Breast epithelium (tissue), 4 donors: ENCODE data around the gene MTG1. TPM values are rescaled to one million over a fixed set of nuclear protein-coding genes. Genes with fewer than 3 reads are reported as not detected.

ENCODE experiments used
- DNase-seq, 2 donors: peaks; one replicate each; pipeline ENCODE4 v3.0.0-alpha.2; 2019; ENCODE audit warnings: low spot score in 2 of 2
- H3K27ac ChIP-seq, 2 donors: fragments of 200-600 bp; sonication (generic) in 1 of 2; one replicate each; pipeline ENCODE4 v1.5.1; 2016 to 2019; ENCODE audit warnings: mild to moderate bottlenecking in 1 of 2
- H3K27me3 ChIP-seq, 2 donors: fragments of 200-600 bp; sonication (generic) in 1 of 2; one replicate each; pipeline versions ENCODE4 v1.5.1 to v1.6.0; 2017 to 2019; ENCODE audit warnings: control low read depth in 1 of 2, mild to moderate bottlenecking in 1 of 2
- H3K36me3 ChIP-seq: fragments of 200-600 bp; one replicate; pipeline ENCODE4 v1.5.1; 2019
- H3K4me1 ChIP-seq, 2 donors: fragments of 200-600 bp; sonication (generic); one replicate each; pipeline ENCODE4 v1.5.1; 2016 to 2019; ENCODE audit warnings: control low read depth in 1 of 2
- H3K4me3 ChIP-seq, 3 donors: fragments of 200-600 bp; sonication (generic); 1 replicate in 2 of 3; 2 replicates in 1 of 3; pipeline ENCODE4 v1.5.1; 2016 to 2019; ENCODE audit warnings: mild to moderate bottlenecking in 3 of 3, moderate library complexity in 2 of 3
- H3K9me3 ChIP-seq, 2 donors: fragments of 200-600 bp; sonication (generic) in 1 of 2; one replicate each; pipeline ENCODE4 v1.5.1; 2016 to 2019; ENCODE audit warnings: control low read depth in 1 of 2
- CTCF ChIP-seq, 3 donors: fragments of 450-650 bp; IDR thresholded peaks; one replicate each; pipeline ENCODE4 v1.5.1; 2016 to 2017; ENCODE audit warnings: antibody characterized with exemption in 3 of 3, mild to moderate bottlenecking in 3 of 3, moderate library complexity in 3 of 3
- POLR2A ChIP-seq: fragments of 450-650 bp; IDR thresholded peaks from one replicate; pipeline ENCODE4 v1.6.1; 2016; ENCODE audit warnings: antibody characterized with exemption, mild to moderate bottlenecking, moderate library complexity
- POLR2AphosphoS5 ChIP-seq, 3 donors: sonication (generic); formaldehyde crosslinking; IDR thresholded peaks; one replicate each; pipeline ENCODE4 v1.6.1; 2017; ENCODE audit warnings: antibody characterized with exemption in 3 of 3
- intact Hi-C: fragments of 100-400 bp; cut with DNase I; formaldehyde crosslinking; loops from one replicate; pipeline ENCODE4 v1.15.1; 2023; ENCODE audit warnings: low total_unique reads
- total RNA-seq, 3 donors: library from RNA; depleted of rRNA; stranded (reverse); fragments of >200 nt; gene quantifications; one replicate each; pipeline ENCODE4 v1.1.0, GENCODE V29; 2016

The MTG1 gene
- total RNA-seq, 3 donors from 2014 or later = 22.9 to 56.4 (median 37.0) TPM

DNA sequence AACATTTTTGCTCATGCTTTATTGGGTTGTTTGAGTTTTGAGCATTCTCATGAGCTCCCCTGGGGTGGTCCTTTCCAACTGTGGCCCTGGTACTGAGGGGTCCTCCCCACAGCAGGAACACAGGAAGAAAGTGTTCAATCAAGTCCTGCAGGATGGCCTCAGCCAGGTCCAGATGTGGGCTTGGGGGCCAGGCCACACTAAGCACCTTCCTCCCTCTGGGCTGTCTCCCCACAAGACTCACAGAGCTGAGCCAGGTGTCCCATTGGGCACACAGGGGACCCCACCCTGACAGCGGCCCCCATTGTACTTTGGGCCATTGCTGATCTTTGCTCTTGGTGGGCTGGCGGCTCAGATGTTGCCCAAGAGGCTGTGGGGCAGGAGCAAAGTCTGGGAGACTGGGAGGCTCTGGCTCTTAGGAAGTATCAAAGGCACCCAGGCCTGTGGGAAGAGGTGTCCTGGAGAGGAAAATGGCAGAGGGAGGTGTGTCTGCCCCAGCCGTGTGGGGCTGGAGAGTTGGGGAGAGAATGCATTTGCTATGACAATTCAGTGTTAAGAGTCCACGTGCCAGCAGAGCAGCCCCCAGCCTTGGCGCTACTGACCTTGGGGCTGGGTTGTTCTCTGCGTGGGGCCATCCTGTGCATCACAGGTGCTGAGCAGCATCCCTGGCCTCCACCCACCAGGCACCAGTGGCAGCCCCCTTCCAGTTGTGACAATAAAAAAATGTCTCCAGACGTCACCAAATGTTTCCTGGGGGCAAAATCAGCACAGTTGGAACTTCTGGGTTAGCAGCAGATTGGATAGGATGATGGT, 77.5 kb downstream of the MTG1 start:
- H3K4me1 ChIP-seq = no peaks in the 10 kb centered on the region
- no peak overlapping the region for H3K27ac ChIP-seq
- peaks cover 0 to 7% of the 10 kb centered on the region in 2 donors for H3K9me3 ChIP-seq
- TF ChIP-seq POLR2AphosphoS5 (IDR thresholded peaks at IDR 0.05) (no peak), POLR2A (no peak), CTCF (IDR thresholded peaks at IDR 0.05) (no peak)
- H3K4me3 ChIP-seq = no peak overlapping the region
- H3K27me3 ChIP-seq = no peaks in the 10 kb centered on the region
- no peak for DNase-seq
- no peaks in the 10 kb centered on the region for H3K36me3 ChIP-seq
- intact Hi-C loops = no loop called here

Other genes starting within 250 kb of the MTG1 start
- 1 to 10 TPM in 1 of 3 donors, under 1 TPM in 1, not detected in 1; 0.98 to 2.3 TPM for gene KNDC1, start 233.9 kb upstream of the MTG1 start, total RNA-seq
- not detected for gene UTF1, start 163.9 kb upstream of the MTG1 start, total RNA-seq
- 1 to 10 TPM in 1 of 3 donors, under 1 TPM in 2; 0.33 to 4.6 (median 0.73) TPM for gene VENTX, start 156.3 kb upstream of the MTG1 start, total RNA-seq
- 1 to 10 TPM; 4.6 to 6.6 (median 5.0) TPM for gene ADAM8, start 117.3 kb upstream of the MTG1 start, total RNA-seq
- 10 to 100 TPM; 33.6 to 40.0 (median 39.5) TPM for gene TUBGCP2, start 85.3 kb upstream of the MTG1 start, total RNA-seq
- 10 to 100 TPM; 27.4 to 33.2 (median 32.1) TPM for gene ZNF511, start 85.2 kb upstream of the MTG1 start, total RNA-seq
- gene CALY, start 57.3 kb upstream of the MTG1 start, total RNA-seq = under 1 TPM in 1 of 3 donors, not detected in 2; 0.66 TPM
- not detected for gene PRAP1, start 46.8 kb upstream of the MTG1 start, total RNA-seq
- gene FUOM, start 36.1 kb upstream of the MTG1 start, total RNA-seq = 10 to 100 TPM; 13.8 to 31.5 (median 31.2) TPM
- gene ECHS1, start 20.8 kb upstream of the MTG1 start, total RNA-seq = 100 to 1,000 TPM in 1 of 3 donors, 10 to 100 TPM in 2; 71.8 to 165 (median 84.2) TPM
- gene PAOX, start 14.9 kb upstream of the MTG1 start, total RNA-seq = 10 to 100 TPM in 1 of 3 donors, 1 to 10 TPM in 2; 7.5 to 10.5 (median 8.6) TPM
- under 1 TPM in 1 of 3 donors, not detected in 2; 0.33 TPM for gene SPRN, start 30.5 kb downstream of the MTG1 start, total RNA-seq
- gene SCART1, start 59.8 kb downstream of the MTG1 start, total RNA-seq = 1 to 10 TPM; 1.4 to 3.7 (median 2.9) TPM
- 1 to 10 TPM in 1 of 3 donors, under 1 TPM in 2; 0.96 to 3.4 (median 0.98) TPM for gene CYP2E1, start 133.2 kb downstream of the MTG1 start, total RNA-seq
- 1 to 10 TPM in 2 of 3 donors, not detected in 1; 3.9 to 5.4 TPM for gene SYCE1, start 171.4 kb downstream of the MTG1 start, total RNA-seq
- not detected for gene FRG2B, start 232.6 kb downstream of the MTG1 start, total RNA-seq